H4 (cell line): ENCODE results near the gene GPR160. TPM values are rescaled to one million over a fixed set of nuclear protein-coding genes. Genes with fewer than 3 reads are reported as not detected.
"Not testable (repeated sequence)": the region's sequence is repeated elsewhere in the genome, so short reads cannot be mapped to it uniquely, and the experiment has no call there.

ENCODE experiments used
- DNase-seq: peaks from one replicate; pipeline ENCODE4 v3.0.0-alpha.2; 2015; ENCODE audit warnings: low spot score
- total RNA-seq: library from RNA; depleted of rRNA; stranded (reverse); fragments of >200 nt; shearing (Covaris generic); gene quantifications from 2 replicates; pipeline ENCODE4 v1.2.3, GENCODE V29; 2014; rRNA removed

Gene GPR160
- 2.9 and 5.6 TPM in 2 replicates for total RNA-seq

DNA sequence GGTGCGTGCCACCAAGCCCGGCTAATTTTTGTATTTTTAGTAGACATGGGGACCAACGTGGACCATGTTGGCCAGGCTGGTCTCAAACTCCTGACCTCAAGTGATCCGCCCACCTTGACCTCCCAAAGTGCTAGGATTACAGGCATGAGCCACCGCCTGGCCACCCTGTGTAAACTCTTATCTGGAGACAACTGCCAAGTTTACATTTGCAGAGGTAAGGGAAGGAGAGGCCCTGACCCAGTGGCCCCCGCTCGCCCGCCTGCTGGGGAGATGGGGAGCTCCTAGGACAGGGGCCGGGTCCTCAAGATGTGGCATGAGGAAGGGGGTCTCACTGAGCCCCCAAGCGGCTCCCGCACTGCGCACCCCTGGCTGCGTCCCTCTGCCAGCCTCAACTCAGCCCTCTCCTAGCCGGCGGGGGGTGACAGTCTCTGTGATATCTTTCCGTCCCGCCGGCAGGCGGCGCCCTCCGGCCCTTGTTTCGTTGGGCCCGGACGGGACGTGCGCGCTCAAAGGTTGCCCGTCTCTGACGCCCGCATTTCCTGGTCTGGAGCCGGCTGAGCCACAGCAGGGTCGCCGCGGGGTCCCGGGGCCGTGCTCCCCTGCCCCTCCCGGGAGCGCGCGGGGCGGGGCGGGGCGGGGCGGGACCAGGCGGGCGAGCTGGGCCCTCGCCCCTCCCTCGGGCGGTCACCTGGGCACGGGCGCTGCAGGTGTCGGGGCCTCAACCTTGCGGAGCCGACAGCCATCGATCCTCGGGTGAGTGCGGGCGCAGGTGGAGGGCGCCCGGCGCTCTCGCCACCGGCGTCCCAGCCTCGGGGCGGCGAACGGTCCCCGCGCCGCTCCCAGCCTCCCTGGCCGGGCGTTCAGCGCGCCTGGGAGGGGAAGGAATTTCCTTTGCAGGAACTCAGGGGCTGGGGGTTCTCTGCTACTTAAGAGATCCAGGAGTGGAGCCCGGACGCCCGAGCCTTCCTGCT is at the start of gene GPR160:
GPR160 (plus strand) TSS at position 533 of the 971 bp plus-strand sequence. CDS start 45,978 bp downstream, outside the sequence.
- DNase-seq: peak; percentile 46

DNA sequence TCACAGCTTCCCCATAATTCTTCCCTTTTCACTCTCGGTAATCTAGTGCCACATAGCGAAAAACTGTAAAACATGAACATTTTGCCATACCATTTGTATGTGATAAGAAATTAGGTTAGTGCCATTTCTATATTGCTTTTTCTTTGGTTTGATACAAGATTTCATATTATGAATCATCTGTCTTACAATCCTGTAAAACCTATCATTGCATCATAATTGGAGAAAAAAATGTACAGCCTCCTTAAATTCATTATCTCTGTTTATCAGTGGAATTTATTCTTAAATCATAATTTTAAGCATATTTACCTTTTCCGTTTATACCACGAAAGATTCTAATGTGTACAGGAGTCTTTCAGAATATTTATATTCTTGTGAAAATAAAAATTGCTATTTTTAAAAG is 47.4 kb upstream of the GPR160 start:
- no peak for DNase-seq

- no peak for DNase-seq
These were observed 45.6 kb upstream of the GPR160 start for GRCh38 chr3:169992156-169992555.

DNA sequence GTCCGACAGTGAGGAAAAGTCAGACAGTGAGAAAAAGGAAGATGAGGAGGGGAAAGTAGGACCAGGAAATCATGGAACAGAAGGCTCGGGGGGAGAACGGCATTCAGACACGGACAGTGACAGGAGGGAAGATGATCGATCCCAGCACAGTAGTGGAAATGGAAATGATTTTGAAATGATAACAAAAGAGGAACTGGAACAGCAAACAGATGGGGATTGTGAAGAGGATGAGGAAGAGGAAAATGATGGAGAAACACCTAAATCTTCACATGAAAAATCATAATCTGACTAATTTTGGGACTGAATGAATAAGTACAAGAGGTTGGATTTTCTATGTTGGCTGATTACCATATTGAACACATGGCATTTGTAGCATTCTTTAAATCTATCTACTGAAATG is 45.0 kb upstream of the GPR160 start:
- no peak for DNase-seq

DNA sequence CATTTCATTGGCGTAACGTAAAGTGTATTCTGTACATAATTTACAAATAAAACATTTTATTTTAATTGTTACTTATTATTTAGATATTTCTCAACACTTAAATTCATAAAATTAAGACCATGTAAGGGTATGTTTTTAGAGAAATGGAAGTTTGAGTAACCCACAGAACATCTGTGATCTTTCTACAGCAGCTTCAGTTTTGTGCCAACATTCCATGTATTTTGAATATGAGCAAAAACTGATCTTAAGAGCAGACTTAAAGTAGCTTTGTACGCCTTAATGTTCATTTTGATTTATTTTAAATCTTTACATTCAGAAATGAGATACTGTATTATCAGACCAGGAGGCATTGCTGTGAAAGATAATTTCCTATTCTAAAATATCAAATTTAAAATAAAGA is 44.0 kb upstream of the GPR160 start:
- no peak for DNase-seq

- no peak for DNase-seq
These were observed 41.7 kb upstream of the GPR160 start for GRCh38 chr3:169996063-169996462.

DNA sequence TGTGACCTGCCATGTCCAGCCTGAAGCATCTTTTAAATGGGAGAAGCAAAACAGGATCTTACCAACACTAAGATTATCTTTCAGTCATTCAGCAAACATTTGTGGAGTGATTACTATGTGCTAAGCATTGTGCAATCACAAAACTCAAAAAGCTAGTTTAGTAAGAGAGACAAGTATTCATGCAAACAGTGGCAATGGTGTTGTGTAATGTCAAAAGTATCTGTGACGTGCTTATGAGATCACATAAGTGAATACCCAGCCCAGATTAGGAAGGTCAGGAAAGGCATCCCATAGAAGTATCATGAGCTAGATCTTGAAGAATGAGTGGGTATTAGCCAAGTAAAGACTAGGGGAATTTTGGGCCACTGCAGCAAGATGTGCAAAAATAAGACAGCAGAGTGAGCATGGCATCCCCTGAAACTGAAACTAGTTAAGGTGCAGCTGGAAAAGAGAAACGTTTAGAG is 39.1 kb upstream of the GPR160 start:
- DNase-seq: no peak

- DNase-seq: no peak
These were observed 38.4 kb upstream of the GPR160 start for GRCh38 chr3:169999433-169999832.

GRCh38 chr3:170000051-170000450 is 37.7 kb upstream of the GPR160 start:
- DNase-seq: no peak

GRCh38 chr3:170002231-170002630 is 35.6 kb upstream of the GPR160 start:
- no peak for DNase-seq

DNA sequence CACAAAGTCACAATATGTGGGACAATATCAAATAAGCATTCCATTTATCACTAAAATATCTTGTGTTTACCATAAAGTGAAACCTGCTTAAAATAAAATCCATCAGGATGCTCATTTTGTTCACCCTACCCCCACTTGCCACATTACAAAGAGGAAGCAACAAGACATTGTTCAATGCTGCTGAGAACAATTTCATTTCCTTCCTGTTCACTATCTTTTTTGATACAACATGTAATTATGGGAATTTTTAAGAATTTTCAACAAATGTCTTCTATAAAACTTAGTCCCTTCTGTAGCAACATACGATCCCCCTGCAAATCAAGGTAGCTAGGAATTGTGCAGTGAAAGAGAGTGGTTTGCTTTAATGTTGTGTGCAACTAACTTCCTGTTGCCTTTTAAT is 34.9 kb upstream of the GPR160 start:
- DNase-seq: no peak

GRCh38 chr3:170003881-170004356 is 33.9 kb upstream of the GPR160 start:
- DNase-seq: no peak

DNA sequence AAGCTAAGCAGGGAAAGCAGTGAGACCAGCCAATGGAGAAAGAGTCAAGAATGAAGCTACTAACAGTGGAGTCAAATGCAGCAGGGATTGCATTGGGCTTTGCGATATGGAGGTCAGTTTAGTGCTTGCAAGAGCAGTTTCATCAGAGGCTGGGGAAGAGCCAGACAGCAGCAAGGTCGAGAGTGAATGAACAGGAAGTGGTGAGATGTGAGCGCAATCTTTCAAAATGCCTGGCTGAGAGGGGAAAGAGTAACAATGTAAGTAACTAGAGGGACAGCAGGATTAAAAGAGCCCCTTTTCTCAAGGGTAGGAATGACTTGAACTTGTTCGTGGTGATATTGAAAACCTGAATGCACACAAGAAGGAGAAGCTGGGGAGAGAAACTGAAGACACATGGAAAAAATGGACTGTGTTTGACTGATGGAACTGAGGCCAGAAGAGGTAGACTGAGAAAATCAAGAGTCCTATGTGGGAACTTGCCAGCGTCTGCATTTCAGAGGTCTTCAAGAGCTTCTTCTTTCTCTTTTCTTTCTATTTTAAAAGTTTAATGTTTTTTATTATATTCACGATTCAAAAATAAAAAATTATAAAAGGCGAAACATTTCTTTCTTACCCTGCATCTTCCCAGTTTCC is 30.6 kb upstream of the GPR160 start:
- DNase-seq: peak; percentile 41

DNA sequence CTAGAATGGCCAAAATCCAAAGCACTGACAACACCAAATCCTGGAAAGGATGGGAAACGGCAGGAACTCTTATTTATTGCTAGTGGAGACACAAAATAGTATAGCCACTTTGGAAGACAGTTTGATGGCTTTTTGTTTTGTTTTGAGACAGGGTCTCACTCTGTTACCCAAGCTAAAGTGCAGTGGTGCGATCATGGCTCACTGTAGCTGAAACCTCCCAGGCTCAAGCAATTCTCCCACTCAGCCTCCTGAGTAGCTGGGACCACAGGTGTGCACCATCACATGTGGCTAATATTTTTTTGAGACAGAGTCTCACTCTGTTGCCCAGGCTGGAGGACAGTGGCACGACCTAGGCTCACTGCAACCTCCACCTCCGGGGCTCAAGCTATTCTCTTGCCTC is 27.3 kb upstream of the GPR160 start:
- no peak for DNase-seq

DNA sequence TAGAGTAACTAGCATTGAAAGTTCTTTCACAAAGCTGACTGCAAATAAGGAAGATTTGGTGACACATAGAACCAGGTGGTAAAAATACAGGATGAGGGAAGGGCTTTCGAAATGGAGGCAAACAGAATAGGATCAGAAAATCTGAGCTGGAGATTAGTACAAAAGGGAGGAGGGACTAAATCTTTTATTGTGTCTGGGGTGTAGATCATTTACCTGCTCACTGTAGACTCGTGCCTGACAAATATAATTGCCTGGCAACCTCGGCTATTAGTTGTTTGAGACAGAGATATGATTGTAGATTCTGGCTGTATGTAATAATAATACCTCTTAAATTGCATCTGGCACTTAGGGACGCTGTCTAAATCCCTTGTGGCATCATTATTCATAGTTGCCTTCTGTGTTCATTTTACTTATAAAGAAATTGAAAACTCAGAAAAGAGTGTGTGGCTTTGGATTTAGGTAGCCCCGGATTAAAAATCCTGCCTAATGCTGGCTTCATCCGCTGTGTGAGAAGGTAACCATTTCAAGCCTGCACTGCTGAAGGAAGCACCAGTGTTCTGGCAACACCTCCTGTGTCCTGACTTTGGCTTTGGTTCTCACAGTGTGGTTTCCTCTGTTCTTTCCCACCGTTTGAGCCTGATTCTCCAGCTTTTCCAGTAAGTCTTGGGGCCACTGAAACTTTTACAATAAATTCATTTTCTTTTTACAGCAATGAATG is 25.0 kb upstream of the GPR160 start:
- no peak for DNase-seq

- DNase-seq: no peak
These were observed 21.7 kb upstream of the GPR160 start for GRCh38 chr3:170016057-170016456.

DNA sequence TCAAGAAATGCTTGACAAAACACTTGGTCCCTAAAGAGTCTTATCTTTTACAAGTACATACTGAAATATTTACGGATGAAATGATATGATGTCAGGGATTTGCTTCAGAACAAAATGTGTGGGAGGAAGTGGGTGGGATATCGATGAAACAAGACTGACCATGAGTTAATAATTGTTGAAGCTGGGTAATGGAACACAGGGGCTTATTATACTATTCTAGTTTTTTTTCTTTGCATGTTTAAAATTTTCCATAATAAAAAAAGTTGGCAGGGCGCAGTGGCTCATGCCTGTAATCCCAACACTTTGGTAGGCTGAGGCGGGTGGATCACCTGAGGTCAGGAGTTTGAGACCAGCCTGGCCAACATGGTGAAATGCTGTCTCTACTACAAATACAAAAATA is 18.5 kb upstream of the GPR160 start:
- not testable (repeated sequence) for DNase-seq

- DNase-seq: no peak
These were observed 16.7 kb upstream of the GPR160 start for GRCh38 chr3:170021083-170021482.

DNA sequence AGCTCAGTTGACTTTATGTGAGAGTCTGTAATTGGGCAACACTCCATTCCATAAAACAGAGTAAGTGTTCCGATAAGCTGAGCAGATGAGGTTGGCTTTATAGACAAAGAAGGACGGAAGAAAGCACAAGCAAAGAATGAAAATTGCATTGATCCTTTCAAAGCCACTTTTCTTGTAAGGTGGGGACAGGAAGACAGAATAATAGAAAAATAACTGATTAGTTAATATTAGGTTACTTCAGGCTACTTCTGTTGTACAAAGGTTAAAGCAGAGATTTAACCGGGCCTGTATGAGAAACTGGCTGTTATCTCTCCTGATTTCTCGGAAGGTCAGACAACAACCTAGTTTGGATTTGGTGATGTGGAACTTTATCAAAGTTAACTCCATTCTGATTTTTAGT is 15.5 kb upstream of the GPR160 start:
- DNase-seq: no peak

DNA sequence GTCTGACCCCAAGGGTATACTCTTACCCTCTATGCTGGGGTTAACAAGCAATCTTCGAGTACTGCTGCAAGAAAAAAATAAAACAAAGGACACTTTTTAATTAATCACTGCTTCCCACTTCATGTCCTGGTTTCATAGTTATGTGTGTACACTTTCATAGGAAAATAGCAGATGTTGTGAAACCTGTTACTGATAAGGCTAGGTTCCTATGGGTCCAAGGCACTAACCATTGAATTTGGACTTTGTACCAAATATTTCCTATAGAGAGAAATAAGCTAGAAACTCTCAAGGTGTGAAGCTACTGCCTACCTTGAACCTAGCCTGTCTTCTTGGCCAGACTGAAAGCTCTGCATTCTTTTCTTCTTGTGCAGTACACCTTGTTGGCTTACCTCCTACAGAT is 14.6 kb upstream of the GPR160 start:
- DNase-seq: no peak

DNA sequence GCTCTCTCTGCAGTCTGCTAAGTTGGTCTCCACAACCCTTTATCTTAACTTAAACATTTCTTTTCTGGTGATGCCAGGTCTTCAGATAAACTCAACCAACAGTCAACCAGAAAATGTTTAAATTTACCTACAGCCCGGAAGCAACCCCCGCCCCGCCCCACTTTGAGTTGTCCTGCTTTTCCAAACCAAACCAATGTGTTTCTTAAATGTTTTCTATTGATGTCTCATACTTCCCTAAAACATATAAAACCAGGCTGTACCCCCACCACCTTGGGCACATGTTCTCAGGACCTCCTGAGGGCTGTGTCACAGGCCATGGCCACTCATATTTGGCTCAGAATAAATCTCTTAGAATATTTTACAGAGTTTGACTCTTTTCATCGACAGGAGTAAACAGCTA is 13.2 kb upstream of the GPR160 start:
- no peak for DNase-seq
